GM06990 (cell line): ENCODE measurements around the gene SNX13.

Experiments used
- DNase-seq: peaks from one replicate; pipeline ENCODE4 v3.0.0-alpha.2; 2011; ENCODE audit not compliant: insufficient read length; ENCODE audit errors: extremely low read depth
- H3K27me3 ChIP-seq: replicated peaks from 2 replicates; pipeline ENCODE4 v1.6.0; 2011; ENCODE audit warnings: low read length; ENCODE audit not compliant: control insufficient read depth, insufficient read depth
- H3K36me3 ChIP-seq: 2 replicates; pipeline ENCODE4 v1.5.1; 2011; ENCODE audit warnings: low read length; ENCODE audit not compliant: control insufficient read depth, insufficient read depth
- H3K4me3 ChIP-seq: replicated peaks from 2 replicates; pipeline ENCODE4 v1.5.1; 2011; ENCODE audit warnings: low read depth, mild to moderate bottlenecking, control low read depth, low read length
- CTCF ChIP-seq: IDR thresholded peaks from 2 replicates; pipeline ENCODE4 v1.5.1; 2011; ENCODE audit warnings: low read length, control low read depth, mild to moderate bottlenecking, inconsistent platforms; ENCODE audit not compliant: insufficient read depth, poor library complexity, severe bottlenecking

The SNX13 gene

GRCh38 chr7:17792075-17792936 lies 148.0 kb downstream of the SNX13 start:
- H3K36me3 ChIP-seq = no peaks in the 10 kb centered on the region
- no peak for DNase-seq
- no peak overlapping the region for H3K4me3 ChIP-seq
- TF ChIP-seq CTCF = no peak
- no peaks in the 10 kb centered on the region for H3K27me3 ChIP-seq

DNA sequence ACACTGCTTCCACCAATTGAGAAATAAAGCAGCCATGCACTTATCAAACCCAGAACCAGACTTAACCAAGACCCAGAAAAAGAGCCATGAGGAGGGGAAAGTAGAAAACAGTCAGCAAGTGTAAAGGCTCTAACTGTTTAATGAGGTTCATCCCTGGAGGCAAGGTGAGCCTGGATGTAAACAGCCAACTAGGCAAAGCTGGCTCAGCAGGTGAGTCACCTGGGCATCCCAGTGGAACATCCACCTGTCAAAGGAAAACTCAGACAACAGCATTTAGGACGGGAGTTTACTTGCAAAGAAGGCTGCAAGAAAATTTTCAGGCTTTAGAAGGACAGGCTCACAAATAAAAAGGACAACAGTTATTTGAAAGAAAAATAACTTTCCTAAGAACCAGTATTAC lies 153.0 kb downstream of the SNX13 start:
- no peak for TF ChIP-seq CTCF
- no peak overlapping the region for H3K4me3 ChIP-seq
- no peaks in the 10 kb centered on the region for H3K36me3 ChIP-seq
- no peaks in the 10 kb centered on the region for H3K27me3 ChIP-seq
- DNase-seq = no peak

- H3K36me3 ChIP-seq = no peaks in the 10 kb centered on the region
- H3K27me3 ChIP-seq = no peaks in the 10 kb centered on the region
- H3K4me3 ChIP-seq = no peak overlapping the region
- no peak for TF ChIP-seq CTCF
- no peak for DNase-seq
These were observed 153.9 kb downstream of the SNX13 start for GRCh38 chr7:17786314-17786852.

GRCh38 chr7:17782216-17782549 lies 158.1 kb downstream of the SNX13 start:
- Histone ChIP-seq H3K27me3 (no peaks in the 10 kb centered on the region), H3K36me3 (no peaks in the 10 kb centered on the region), H3K4me3 (no peak overlapping the region)
- DNase-seq = no peak
- no peak for TF ChIP-seq CTCF

DNA sequence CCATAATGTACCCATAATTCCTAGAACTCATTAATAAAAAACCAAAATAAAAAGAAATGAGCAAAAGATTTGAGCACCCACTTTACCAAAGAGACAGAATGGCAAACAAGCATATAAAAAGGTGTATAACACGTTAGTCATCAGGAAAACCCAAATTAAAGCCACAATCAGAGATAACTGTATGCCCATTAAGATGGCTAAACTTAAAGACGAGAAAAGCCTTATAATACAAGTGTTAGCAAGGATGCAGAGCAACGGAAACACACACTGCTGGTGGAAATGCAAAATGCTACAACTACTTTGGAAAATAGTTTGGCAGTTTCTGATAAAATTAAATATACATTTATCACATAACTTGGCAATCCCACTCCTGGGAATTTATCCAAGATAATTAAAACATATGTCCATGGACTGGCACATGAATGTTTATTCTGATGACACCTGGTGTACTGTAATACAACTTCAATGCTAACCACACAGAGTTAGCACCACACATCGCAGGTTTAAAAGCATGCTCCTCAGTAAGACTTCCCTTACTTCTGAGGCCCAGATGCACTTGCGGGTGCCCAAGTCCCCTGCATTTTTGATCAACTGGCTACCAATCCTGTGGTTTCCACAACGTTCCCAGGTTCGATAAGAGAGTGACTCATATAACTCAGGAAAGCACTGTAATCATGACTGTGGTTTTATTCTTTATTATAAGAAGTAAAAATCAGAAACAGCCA lies 158.6 kb downstream of the SNX13 start:
- Histone ChIP-seq H3K36me3 (no peaks in the 10 kb centered on the region), H3K27me3 (no peaks in the 10 kb centered on the region), H3K4me3 (no peak overlapping the region)
- DNase-seq = no peak
- TF ChIP-seq CTCF = no peak
